HG03571 (cell line): ENCODE results near the gene MAP7D1.

Source experiments
- ATAC-seq: cut with Tn5 transposase; IDR thresholded peaks from one replicate; pipeline ENCODE4 v1.9.1; 2021; ENCODE audit not compliant: unreplicated experiment

MAP7D1 gene

DNA sequence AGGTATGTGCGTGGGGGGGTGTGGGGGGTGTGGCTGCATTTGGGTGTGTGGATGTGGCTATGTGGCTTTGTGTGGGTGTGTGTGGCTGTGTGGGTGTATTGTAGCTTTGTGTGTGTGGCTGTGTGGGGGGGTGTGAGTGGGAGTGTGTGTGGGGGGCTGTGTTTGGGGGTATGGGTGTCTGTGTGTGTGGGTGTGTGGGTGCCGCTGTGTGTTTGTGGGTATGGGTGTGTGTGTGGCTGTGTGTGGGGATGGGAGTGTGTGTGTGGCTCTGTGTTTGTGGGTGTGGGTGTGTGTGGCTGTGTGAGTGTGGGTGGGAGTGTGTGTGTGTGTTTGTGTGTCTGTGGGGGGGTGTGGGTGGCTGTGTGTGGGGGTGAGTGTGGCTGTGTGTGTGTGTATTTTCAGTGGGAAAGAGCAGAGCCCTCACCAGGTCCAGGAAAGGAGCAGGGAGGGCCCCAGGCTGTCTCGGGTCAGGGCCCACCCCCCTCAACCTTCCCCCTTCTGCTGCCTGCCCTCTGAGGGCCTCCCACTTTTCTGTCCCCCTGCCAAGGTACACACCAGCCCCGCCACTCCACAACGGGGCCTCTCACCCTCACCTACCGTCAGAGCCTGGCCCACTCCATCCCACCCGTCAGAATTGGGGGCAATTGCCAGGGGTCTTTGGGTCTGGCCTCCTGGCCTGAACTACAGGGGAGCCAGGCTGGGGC is 29.0 kb upstream of the MAP7D1 start:
- ATAC-seq, result no peak

DNA sequence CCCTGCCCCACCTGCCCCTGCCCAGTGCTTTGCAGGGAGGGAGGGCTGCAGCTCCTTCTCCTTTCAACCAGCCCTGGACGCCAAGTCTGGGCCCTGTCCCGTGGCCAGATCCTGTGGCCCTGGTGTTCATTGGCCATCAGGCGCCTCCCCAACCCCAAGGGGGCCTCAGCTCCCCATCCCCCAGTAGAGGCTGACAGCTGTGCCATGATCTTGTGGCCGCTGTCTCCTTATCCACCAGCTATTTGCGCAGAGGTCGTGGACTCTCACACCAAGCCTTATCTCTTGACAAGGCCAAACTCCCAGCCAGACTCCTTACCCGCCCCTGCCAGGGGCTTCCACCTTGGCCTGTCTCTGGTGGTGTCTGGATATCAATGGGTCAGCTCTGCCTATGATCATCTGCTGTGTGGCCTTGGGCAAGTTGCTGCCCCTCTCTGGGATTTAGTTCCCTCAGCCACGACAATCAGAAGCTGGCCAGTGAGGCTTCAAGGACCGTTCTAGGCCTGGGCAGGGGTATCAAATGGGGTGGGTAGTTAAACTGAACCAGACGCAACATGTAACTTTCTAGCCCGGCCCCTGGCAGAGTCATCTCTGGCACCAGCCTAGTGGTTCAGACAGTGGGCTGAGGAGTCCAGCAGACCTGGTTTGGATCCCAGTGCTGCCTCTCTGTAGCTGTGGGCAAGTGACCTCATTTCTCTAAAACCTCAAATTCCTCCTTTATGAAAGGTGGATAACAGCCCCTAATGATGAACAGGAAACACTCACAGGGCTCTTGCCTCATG is 27.6 kb upstream of the MAP7D1 start:
- no peak for ATAC-seq

- ATAC-seq, result no peak
These were observed 27.1 kb upstream of the MAP7D1 start for GRCh38 chr1:36128905-36129206.

- ATAC-seq, result no peak
These were observed 23.9 kb upstream of the MAP7D1 start for GRCh38 chr1:36132029-36132428.

GRCh38 chr1:36133484-36133883 is 22.5 kb upstream of the MAP7D1 start:
- ATAC-seq, result no peak

- ATAC-seq, result no peak
These were observed 21.9 kb upstream of the MAP7D1 start for GRCh38 chr1:36134031-36134430.

GRCh38 chr1:36134505-36135329 is 21.2 kb upstream of the MAP7D1 start:
- ATAC-seq, result no peak

DNA sequence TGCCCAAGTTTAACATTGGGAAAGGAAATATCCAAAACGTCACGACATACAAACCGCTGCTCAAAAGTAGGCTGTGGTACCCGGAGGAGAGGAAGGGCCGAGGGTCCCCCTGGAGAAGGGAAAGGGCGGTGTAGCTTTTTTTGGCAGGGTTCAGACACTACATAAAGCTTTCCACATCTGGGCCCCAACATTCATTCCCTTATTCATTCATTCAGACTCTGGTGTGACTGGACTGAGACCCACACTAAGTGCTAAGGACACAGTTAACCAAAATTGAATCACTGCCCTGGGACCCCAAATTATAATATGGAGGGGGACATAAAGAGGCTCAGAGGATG is 20.7 kb upstream of the MAP7D1 start:
- no peak for ATAC-seq

DNA sequence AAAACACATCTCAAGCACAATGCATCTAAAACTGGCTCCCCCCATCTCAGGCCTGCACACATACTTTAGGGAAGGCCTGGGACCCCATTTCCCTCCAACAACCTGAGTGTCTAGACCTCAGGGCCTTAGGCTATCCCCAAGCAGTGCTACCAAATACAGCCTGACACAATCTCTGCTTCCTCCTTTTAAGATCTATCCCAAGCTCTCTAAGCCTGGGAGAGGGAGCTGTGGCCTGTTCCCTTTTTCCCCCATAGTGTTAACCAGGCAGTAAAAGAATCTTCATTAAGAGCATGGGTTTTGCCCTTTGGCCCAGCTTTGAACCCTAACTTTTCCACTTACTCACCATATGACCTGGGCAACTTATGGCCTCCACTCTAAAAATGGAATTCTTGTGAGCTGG is 20.2 kb upstream of the MAP7D1 start:
- ATAC-seq, result no peak

DNA sequence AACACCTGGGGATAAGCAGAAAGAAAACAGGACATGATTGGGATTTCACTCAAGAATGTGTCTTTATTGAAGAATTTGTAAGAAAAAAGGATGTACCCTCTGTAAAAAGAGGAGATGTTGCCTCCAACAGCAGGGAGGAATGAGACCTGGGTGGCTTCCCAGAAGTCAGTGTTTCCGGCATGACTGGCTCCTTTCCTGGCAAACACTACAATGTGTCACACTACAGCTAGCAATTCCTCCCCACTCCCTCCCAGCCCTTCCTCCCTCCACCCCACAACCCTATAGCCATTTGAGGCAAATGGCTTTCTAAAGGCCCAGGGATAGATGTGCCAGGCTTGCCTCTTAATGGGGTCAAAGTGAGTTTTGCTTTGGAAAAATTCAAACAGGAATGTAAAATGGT is 19.4 kb upstream of the MAP7D1 start:
- no peak for ATAC-seq

DNA sequence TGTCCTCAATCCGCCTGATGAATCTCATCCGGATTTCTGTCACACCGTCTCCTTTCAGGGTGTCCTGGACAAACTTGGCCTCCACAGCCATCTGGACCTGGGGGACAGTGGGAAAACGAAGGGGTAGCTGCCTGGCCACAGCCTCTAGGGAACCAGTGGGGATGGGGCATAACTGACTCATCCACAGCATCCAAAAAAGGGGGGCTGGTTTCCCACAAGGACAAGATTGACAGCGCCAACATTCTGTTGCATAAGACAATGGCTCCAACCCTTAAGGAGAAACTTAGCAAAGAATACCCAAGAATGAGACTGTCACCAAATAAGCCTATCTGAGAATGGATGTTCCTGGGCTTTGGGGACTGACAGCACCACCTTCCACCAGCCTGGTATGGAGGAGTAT is 18.7 kb upstream of the MAP7D1 start:
- ATAC-seq, result no peak

GRCh38 chr1:36137776-36138175 is 18.2 kb upstream of the MAP7D1 start:
- no peak for ATAC-seq

DNA sequence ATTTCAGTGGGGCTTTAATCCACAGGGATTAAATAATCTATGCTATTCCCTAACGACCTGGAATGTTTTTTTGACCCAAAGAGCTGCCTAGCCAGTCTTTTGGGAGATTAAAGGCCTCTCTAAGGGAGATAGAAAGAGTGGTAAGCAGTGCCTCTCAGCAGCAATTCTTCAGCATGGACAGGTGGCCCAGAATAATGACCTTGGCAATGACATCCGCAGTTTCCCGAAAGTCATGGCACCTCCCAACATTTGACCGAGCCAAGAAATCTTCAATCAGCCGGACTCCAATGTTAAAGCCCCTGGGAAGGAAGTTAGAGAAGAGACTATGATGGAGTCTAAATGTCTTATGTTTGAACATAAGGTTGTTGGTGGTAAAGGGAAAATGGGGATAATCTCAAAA is 16.4 kb upstream of the MAP7D1 start:
- no peak for ATAC-seq

DNA sequence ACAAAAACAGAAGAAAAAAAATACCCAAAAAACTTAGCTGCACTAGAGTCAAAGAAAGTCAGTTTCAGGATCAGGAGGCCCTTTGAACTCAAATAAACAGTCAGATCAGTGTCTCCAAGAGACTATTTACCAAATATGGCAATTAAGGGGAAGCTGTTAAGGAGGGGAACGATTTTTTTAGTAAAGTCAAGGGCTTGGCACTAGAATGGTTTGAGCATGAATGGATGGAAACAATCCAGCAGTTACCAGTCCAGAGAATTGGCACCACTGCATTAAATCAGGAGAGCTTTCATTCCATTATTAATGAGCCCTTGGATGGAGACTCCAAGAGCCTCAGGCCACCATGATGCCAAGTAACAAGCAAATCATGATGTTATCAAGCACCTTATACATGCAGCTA is 13.8 kb upstream of the MAP7D1 start:
- no peak for ATAC-seq

DNA sequence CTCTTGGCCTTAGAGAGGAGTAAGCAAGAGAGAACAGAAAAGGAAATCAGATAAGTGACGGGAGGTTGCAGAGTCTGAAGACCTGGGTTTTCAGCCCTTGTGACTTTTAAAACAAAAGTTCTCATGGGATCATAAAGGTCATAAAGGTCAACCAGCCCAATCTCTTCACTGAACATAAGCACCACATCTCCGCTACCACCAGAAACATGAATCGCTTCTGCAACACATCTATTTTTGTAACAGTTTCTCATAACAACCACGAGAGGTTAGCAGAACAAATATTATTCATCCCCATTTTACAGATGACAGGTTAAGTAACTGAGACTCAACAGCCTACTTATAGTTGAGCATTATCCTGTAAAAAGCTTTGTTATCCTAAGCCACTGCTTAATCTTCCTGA is 12.5 kb upstream of the MAP7D1 start:
- no peak for ATAC-seq

- no peak for ATAC-seq
These were observed 11.5 kb upstream of the MAP7D1 start for GRCh38 chr1:36144413-36144812.

DNA sequence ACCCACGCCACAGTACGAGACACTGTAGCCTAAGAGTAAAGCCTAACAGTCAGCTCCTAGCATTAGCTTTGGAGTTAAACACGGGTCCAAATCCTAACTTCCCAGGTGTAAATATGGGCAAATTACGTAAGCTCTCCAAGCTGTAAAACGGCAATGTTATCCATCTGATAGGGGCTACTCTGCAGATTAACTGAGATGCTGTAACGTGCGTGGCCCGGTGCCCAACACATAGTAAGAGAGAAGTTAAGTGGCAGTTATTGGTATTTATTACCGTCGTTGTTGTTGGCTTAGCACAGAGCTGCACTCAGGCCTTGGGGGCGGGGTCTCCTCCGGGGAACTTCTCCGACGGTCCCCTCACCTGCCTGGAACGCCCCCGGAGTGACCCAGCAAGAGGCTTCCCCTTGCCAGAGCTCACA is 7.1 kb upstream of the MAP7D1 start:
- no peak for ATAC-seq

DNA sequence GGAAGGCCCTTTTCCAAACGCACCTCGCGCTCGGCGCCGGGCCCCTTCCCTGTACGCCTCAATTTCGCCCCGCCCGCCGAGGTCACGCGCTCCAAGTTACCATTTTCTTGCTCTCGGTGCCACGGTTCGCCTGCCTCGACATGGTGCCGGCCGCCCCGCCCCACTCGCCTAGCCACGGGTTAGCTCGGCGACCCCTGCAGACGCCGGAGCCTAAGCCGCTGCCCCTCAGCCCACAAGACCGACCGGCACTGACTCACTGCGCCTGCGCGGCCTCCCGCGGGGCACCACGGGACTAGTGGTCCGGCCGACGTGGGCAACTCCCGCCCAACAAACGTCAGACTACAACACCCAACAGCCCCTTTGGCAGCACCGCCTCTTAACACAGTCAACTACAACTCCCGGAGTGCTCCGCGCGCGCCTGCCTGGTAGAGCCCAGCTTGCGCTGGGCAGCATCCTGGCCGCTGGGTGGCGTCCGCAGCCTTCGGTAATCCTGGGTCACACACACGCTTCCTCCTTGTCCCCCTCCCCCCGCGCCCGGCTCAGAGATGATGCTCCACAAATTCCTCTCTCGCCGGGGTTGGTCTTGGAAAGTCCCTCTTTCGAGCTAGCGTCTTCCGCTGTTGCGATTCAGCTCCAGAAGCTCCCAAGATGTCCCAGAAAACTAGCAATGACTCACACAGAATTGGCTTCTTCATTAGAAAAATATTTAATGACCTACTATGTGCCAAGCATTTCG is 6.6 kb upstream of the MAP7D1 start, which contains the start of gene TRAPPC3:
TSS of gene TRAPPC3 (minus strand) at position 250 of the 736 bp plus-strand sequence. CDS start at position 142, 108 bp downstream.
- ATAC-seq, result peak; percentile 88

- no peak for ATAC-seq
These were observed 6.0 kb upstream of the MAP7D1 start for GRCh38 chr1:36149973-36150295.

DNA sequence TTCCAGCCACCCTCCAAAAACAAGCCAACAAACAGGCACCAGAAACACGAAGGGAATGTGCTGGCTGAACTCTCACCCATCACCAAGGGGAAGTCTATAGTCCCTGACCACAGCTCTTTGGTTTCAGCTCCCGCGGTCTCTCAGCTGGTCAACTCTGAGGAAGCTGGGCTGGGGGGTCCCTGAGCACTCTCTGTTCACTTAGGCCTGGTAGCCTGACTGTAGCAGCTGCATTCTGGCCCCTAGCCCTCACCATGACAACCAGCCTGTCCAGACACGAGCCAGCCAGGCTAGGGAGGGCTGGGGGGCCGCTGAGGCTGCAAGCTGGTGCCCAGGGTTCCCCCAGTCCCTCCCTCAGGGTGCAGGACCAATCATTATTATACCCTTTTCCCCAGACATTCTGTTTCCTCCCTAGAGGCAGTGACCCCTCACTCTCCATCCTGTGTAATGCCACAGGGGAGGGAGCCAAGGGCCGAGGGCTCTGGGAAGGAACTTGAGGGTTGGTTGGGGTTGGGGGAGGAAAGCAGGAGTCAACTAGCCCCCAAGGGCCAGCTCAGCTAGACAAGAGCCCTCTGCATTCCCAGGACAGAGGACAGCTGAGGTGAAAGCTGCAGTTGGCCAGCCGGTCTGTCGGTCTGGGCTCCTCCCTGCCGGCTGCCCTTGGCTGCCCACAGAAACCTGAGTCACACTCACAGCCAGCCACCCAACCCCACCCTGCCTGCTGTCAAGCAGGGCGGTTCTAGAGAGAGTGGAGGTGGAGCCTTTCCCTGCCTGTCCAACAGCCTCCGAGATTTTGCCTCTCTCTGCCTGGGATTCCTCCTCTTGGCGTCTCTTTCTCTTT is 5.4 kb upstream of the MAP7D1 start:
- ATAC-seq, result peak; percentile 45
